ENCODE results near the gene OR8D4.

- TF ChIP-seq POLR2A (IDR thresholded peaks at IDR 0.05) (no peak), CTCF (IDR thresholded peaks at IDR 0.05) (no peak)
Observed at GRCh38 chr11:123920943-123921342, 19.0 kb downstream of the OR8D4 start.

Data from stomach (tissue), 4 donors.